H9 (cell line): ENCODE results near the gene ALDH1L1. TPM values are rescaled to one million over a fixed set of nuclear protein-coding genes. Genes with fewer than 3 reads are reported as not detected.

ENCODE experiments used
- DNase-seq: peaks from one replicate; pipeline ENCODE4 v3.0.0-alpha.2; 2017
- H2AFZ ChIP-seq: one replicate; pipeline ENCODE4 v1.6.1; 2013; ENCODE audit warnings: mild to moderate bottlenecking, low read length, control low read depth, moderate library complexity
- H2AK5ac ChIP-seq: 2 replicates; pipeline ENCODE4 v1.6.1; 2013; ENCODE audit warnings: low read length, control low read depth, mixed read lengths; ENCODE audit not compliant: insufficient read length
- H2BK120ac ChIP-seq: one replicate; pipeline ENCODE4 v1.6.1; 2013; ENCODE audit warnings: low read depth, mild to moderate bottlenecking, low read length, control low read depth, inconsistent platforms; ENCODE audit not compliant: poor library complexity, severe bottlenecking
- H2BK12ac ChIP-seq: 2 replicates; pipeline ENCODE4 v1.6.1; 2013; ENCODE audit warnings: low read length, control low read depth, mixed read lengths, low read depth; ENCODE audit not compliant: insufficient read length
- H2BK15ac ChIP-seq: 2 replicates; pipeline ENCODE4 v1.6.1; 2013; ENCODE audit warnings: low read depth, low read length, control low read depth
- H2BK20ac ChIP-seq: one replicate; pipeline ENCODE4 v1.6.1; 2013; ENCODE audit warnings: low read depth, mild to moderate bottlenecking, low read length, control low read depth, inconsistent platforms; ENCODE audit not compliant: poor library complexity, severe bottlenecking
- H2BK5ac ChIP-seq: 2 replicates; pipeline ENCODE4 v1.6.1; 2013; ENCODE audit warnings: low read length, control low read depth, mixed read lengths; ENCODE audit not compliant: insufficient read length
- H3K14ac ChIP-seq: 2 replicates; pipeline ENCODE4 v1.6.1; 2013; ENCODE audit warnings: low read length, control low read depth; ENCODE audit not compliant: insufficient read depth
- H3K18ac ChIP-seq: 2 replicates; pipeline ENCODE4 v1.6.1; 2013; ENCODE audit warnings: low read depth, mild to moderate bottlenecking, mixed read lengths, low read length, control low read depth; ENCODE audit not compliant: insufficient read length
- H3K23ac ChIP-seq: 2 replicates; pipeline ENCODE4 v1.6.1; 2013; ENCODE audit warnings: low read length, control low read depth, mixed read lengths, low read depth; ENCODE audit not compliant: insufficient read length
- H3K23me2 ChIP-seq: 2 replicates; pipeline ENCODE4 v1.6.1; 2013; ENCODE audit warnings: low read depth, mild to moderate bottlenecking, mixed read lengths, low read length, control low read depth; ENCODE audit not compliant: insufficient read length, poor library complexity, severe bottlenecking
- H3K27ac ChIP-seq: 2 replicates; pipeline ENCODE4 v1.5.1; 2013; ENCODE audit warnings: low read length, control low read depth, mixed read lengths, low read depth; ENCODE audit not compliant: insufficient read length
- H3K27me3 ChIP-seq: 2 replicates; pipeline ENCODE4 v1.6.1; 2013; ENCODE audit warnings: low read length, control low read depth, inconsistent platforms; ENCODE audit not compliant: insufficient read depth
- H3K4ac ChIP-seq: 2 replicates; pipeline ENCODE4 v1.6.1; 2013; ENCODE audit warnings: low read depth, mild to moderate bottlenecking, control low read depth, inconsistent platforms, low read length, moderate library complexity
- H3K4me1 ChIP-seq: 2 replicates; pipeline ENCODE4 v1.6.1; 2013; ENCODE audit warnings: low read length, control low read depth, inconsistent platforms; ENCODE audit not compliant: insufficient read depth
- H3K4me2 ChIP-seq: 2 replicates; pipeline ENCODE4 v1.6.1; 2013; ENCODE audit warnings: low read length, control low read depth, mixed read lengths; ENCODE audit not compliant: insufficient read length, insufficient read depth
- H3K56ac ChIP-seq: 2 replicates; pipeline ENCODE4 v1.6.1; 2013; ENCODE audit warnings: low read depth, mild to moderate bottlenecking, mixed read lengths, low read length, control low read depth; ENCODE audit not compliant: insufficient read length
- H3K79me1 ChIP-seq: 2 replicates; pipeline ENCODE4 v1.6.1; 2013; ENCODE audit warnings: low read depth, mild to moderate bottlenecking, moderate library complexity, low read length, control low read depth, inconsistent platforms; ENCODE audit not compliant: insufficient read depth, poor library complexity, severe bottlenecking
- H3K79me2 ChIP-seq: 2 replicates; pipeline ENCODE4 v1.6.1; 2013; ENCODE audit warnings: low read length, control low read depth, inconsistent platforms; ENCODE audit not compliant: insufficient read depth
- H3K9ac ChIP-seq: 2 replicates; pipeline ENCODE4 v1.6.1; 2013; ENCODE audit warnings: low read length, control low read depth, mixed read lengths; ENCODE audit not compliant: insufficient read length; ENCODE audit errors: extremely low read depth
- H3K9me3 ChIP-seq: one replicate; pipeline ENCODE4 v1.6.1; 2013; ENCODE audit warnings: low read depth, low read length, inconsistent platforms; ENCODE audit not compliant: control insufficient read depth
- H3T11ph ChIP-seq: one replicate; pipeline ENCODE4 v1.6.1; 2013; ENCODE audit warnings: mild to moderate bottlenecking, low read length, control low read depth, inconsistent platforms
- H4K20me1 ChIP-seq: one replicate; pipeline ENCODE4 v1.6.1; 2013; ENCODE audit not compliant: control insufficient read depth, insufficient read length, insufficient read depth
- H4K5ac ChIP-seq: 2 replicates; pipeline ENCODE4 v1.6.1; 2013; ENCODE audit warnings: low read depth, mild to moderate bottlenecking, mixed read lengths, low read length, control low read depth; ENCODE audit not compliant: insufficient read length
- H4K8ac ChIP-seq: replicated peaks from 2 replicates; pipeline ENCODE4 v1.6.1; 2013; ENCODE audit warnings: low read length, control low read depth, mixed read lengths, low read depth; ENCODE audit not compliant: insufficient read length
- H4K91ac ChIP-seq: 2 replicates; pipeline ENCODE4 v1.6.1; 2013; ENCODE audit warnings: low read depth, mild to moderate bottlenecking, moderate library complexity, mixed read lengths, low read length, control low read depth; ENCODE audit not compliant: insufficient read length
- H3K27ac Mint-ChIP-seq, 3 experiments: 2 replicates in 2 of 3; 3 replicates in 1 of 3; pipeline ENCODE4 v1.8.0; 2020 to 2021; ENCODE audit warnings: mixed read lengths in 3 of 3, mild to moderate bottlenecking in 1 of 3, moderate library complexity in 1 of 3
- H3K27me3 Mint-ChIP-seq: 2 replicates; pipeline ENCODE4 v1.8.0; 2021; ENCODE audit warnings: low read depth, mild to moderate bottlenecking, moderate library complexity, mixed read lengths
- H3K36me3 Mint-ChIP-seq, 3 experiments: 2 replicates in 2 of 3; 3 replicates in 1 of 3; pipeline ENCODE4 v1.8.0; 2020 to 2021; ENCODE audit warnings: low read depth in 3 of 3, mixed read lengths in 3 of 3; ENCODE audit not compliant: insufficient read depth in 1 of 3
- H3K4me1 Mint-ChIP-seq, 2 experiments: 2 replicates each; pipeline ENCODE4 v1.8.0; 2020; ENCODE audit warnings: mixed read lengths in 2 of 2
- H3K4me3 Mint-ChIP-seq, 2 experiments: 2 replicates in 1 of 2; 3 replicates in 1 of 2; pipeline ENCODE4 v1.8.0; 2020 to 2021; ENCODE audit warnings: mild to moderate bottlenecking in 2 of 2, mixed read lengths in 2 of 2, moderate library complexity in 1 of 2
- H3K9me3 Mint-ChIP-seq, 2 experiments: 2 replicates in 1 of 2; 3 replicates in 1 of 2; pipeline ENCODE4 v1.8.0; 2020; ENCODE audit warnings: mild to moderate bottlenecking in 2 of 2, mixed read lengths in 2 of 2, moderate library complexity in 1 of 2
- CTCF ChIP-seq: fragments of 200-600 bp; sonication (generic); conservative IDR thresholded peaks from 3 replicates; pipeline ENCODE4 v1.8.0; 2021; ENCODE audit warnings: antibody characterized with exemption, mild to moderate bottlenecking
- WGBS: extraction: QIAGEN DNeasy Blood & Tissue Kit; methylation state at CpG from one replicate; pipeline ENCODE4 v1.1.7; 2013; ENCODE audit warnings: missing lambda C conversion rate, low lambda C conversion rate, mixed read lengths; ENCODE audit not compliant: insufficient read length; ENCODE audit errors: extremely low coverage; 5-methylcytosine and 5-hydroxymethylcytosine counted together
- total RNA-seq: library from RNA; stranded (reverse); gene quantifications from 2 replicates; pipeline ENCODE4 v1.2.1, GENCODE V29; 2021

ALDH1L1 gene
- total RNA-seq, 1 experiment from 2014 or later: 0.90 TPM

DNA sequence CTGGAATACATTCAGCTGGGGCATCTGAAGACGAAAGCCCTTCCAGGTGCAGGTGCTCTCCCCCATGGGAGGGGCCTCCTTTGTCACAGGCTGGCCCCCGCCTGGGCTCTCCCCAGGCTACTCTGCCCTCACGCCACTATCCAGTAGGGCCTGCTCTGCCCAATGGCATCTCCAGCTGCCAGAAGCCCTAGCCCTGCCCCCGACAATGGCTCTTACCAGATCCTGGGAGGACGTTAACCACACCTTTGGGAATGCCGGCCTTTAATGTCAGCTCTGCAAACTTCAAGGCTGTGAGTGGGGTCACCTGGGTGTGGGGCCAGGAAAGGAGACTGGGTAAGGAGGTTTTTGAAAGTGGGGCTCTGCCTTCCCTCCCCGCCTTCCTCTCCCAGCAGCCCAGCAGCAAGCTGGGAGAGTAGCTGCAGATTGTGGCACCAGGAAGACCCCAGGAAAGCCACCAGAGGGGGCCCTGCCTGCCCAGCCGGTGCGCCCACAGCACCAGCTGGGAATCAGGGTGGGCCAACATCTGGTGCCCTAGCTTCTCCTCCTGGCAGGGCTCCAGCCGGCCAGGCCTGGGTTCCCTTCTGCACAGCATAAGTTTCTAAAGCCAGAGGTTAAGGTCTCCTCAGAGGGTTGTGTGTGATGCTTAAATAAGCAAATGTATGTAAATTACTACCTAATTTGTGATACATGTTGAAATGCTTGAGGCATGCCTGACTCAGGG is 56.1 kb downstream of the ALDH1L1 start:
- no peaks in the 10 kb centered on the region for H3K4me1 ChIP-seq
- H3K79me1 ChIP-seq: no peaks in the 10 kb centered on the region
- no peak overlapping the region for H2BK12ac ChIP-seq
- H2AFZ ChIP-seq: no peak overlapping the region
- H3K4me2 ChIP-seq: no peak overlapping the region
- H4K5ac ChIP-seq: no peak overlapping the region
- H2BK15ac ChIP-seq: no peak overlapping the region
- H3K14ac ChIP-seq: no peak overlapping the region
- peaks cover 15 to 37% of the 10 kb centered on the region in 2 experiments for H3K4me1 Mint-ChIP-seq
- H3T11ph ChIP-seq: no peak overlapping the region
- H2BK5ac ChIP-seq: no peak overlapping the region
- no peak overlapping the region for H3K4me3 Mint-ChIP-seq
- no peak overlapping the region for H2BK20ac ChIP-seq
- no peaks in the 10 kb centered on the region for H3K9me3 Mint-ChIP-seq
- H3K9ac ChIP-seq: no peak overlapping the region
- no peak overlapping the region for H3K27ac ChIP-seq
- no peaks in the 10 kb centered on the region for H3K79me2 ChIP-seq
- peak overlapping the region in 1 of 3 experiments; percentile 75; a peak in 1 of 7 replicates for H3K27ac Mint-ChIP-seq
- H4K20me1 ChIP-seq: no peaks in the 10 kb centered on the region
- no peaks in the 10 kb centered on the region for H3K23me2 ChIP-seq
- H3K9me3 ChIP-seq: no peaks in the 10 kb centered on the region
- no peaks in the 10 kb centered on the region for H3K27me3 ChIP-seq
- WGBS: no CpG with 5 or more reads among the region's 10 CpGs
- no peak overlapping the region for H3K23ac ChIP-seq
- peak; percentile 37 for TF ChIP-seq CTCF
- H3K4ac ChIP-seq: no peak overlapping the region
- H4K91ac ChIP-seq: no peak overlapping the region
- no peak overlapping the region for H4K8ac ChIP-seq
- no peak overlapping the region for H2BK120ac ChIP-seq
- peak; percentile 79 for DNase-seq
- peaks cover 5% of the 10 kb centered on the region for H3K27me3 Mint-ChIP-seq
- no peak overlapping the region for H3K18ac ChIP-seq
- no peak overlapping the region for H2AK5ac ChIP-seq
- H3K36me3 Mint-ChIP-seq: no peaks in the 10 kb centered on the region
- no peak overlapping the region for H3K56ac ChIP-seq
